ENCODE results near the gene FHOD1. TPM values are rescaled to one million over a fixed set of nuclear protein-coding genes. Genes with fewer than 3 reads are reported as not detected.
A peak's percentile ranks its signal among the peaks of the same experiment; 100 is the strongest.

FHOD1 gene
- total and polyA plus RNA-seq, 2 of the 13 experiments (the other 11 are each of a cell fraction or from before 2014, with no cell fraction given): 20.0 to 20.8 TPM

GRCh38 chr16:67184995-67185650, 62.2 kb downstream of the FHOD1 start (continued):
- TF ChIP-seq, protein P1, sequence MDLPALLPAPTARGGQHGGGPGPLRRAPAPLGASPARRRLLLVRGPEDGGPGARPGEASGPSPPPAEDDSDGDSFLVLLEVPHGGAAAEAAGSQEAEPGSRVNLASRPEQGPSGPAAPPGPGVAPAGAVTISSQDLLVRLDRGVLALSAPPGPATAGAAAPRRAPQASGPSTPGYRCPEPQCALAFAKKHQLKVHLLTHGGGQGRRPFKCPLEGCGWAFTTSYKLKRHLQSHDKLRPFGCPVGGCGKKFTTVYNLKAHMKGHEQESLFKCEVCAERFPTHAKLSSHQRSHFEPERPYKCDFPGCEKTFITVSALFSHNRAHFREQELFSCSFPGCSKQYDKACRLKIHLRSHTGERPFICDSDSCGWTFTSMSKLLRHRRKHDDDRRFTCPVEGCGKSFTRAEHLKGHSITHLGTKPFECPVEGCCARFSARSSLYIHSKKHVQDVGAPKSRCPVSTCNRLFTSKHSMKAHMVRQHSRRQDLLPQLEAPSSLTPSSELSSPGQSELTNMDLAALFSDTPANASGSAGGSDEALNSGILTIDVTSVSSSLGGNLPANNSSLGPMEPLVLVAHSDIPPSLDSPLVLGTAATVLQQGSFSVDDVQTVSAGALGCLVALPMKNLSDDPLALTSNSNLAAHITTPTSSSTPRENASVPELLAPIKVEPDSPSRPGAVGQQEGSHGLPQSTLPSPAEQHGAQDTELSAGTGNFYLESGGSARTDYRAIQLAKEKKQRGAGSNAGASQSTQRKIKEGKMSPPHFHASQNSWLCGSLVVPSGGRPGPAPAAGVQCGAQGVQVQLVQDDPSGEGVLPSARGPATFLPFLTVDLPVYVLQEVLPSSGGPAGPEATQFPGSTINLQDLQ (CRISPR knock-in tag; IDR thresholded peaks at IDR 0.05): no peak; the same call in 1 of the 2 replicates
- TF ChIP-seq ZSCAN20 (CRISPR knock-in tag; IDR thresholded peaks at IDR 0.05; ENCODE audit: borderline replicate concordance) (no peak; the same call in 1 of the 2 replicates), ARID5B (CRISPR knock-in tag; IDR thresholded peaks at IDR 0.05) (peak; percentile 74), KDM5B (CRISPR knock-in tag; IDR thresholded peaks at IDR 0.05; ENCODE audit: borderline replicate concordance) (peak; percentile 98), ZNF232 (CRISPR knock-in tag; IDR thresholded peaks at IDR 0.05; ENCODE audit: borderline replicate concordance) (peak; percentile 92), FOXM1 (CRISPR knock-in tag; IDR thresholded peaks at IDR 0.05) (no peak), ZNF816 (CRISPR knock-in tag; IDR thresholded peaks at IDR 0.05; ENCODE audit: borderline replicate concordance) (peak; percentile 90; the same call in 1 of the 2 replicates), KLF6 (CRISPR knock-in tag; IDR thresholded peaks at IDR 0.05) (peak; percentile 98; the same call in 1 of the 2 replicates), GABPA (IDR thresholded peaks at IDR 0.05; ENCODE audit: low read depth, low read length) (no peak), GABPA (CRISPR knock-in tag; IDR thresholded peaks at IDR 0.05; ENCODE audit: low read depth) (0 out of 2 replicates have a peak, but pooled peaks have one; percentile 45), KAT2B (IDR thresholded peaks at IDR 0.05; ENCODE audit: borderline replicate concordance, low read depth, low read length) (no peak), ZNF138 (CRISPR knock-in tag; IDR thresholded peaks at IDR 0.05; ENCODE audit: low read depth) (peak; percentile 97), IKZF1 (IDR thresholded peaks at IDR 0.05) (no peak), SALL2 (CRISPR knock-in tag; IDR thresholded peaks at IDR 0.05) (peak; percentile 92), ZNF510 (CRISPR knock-in tag; IDR thresholded peaks at IDR 0.05; ENCODE audit: low read depth) (no peak), PPARG (CRISPR knock-in tag; conservative IDR thresholded peaks at IDR 0.05) (peak; percentile 88), ZNF264 (CRISPR knock-in tag; IDR thresholded peaks at IDR 0.05) (peak; percentile 88; the same call in 1 of the 2 replicates), KLF9 (CRISPR knock-in tag; IDR thresholded peaks at IDR 0.05; ENCODE audit: low read depth) (peak; percentile 95), ZSCAN29 (CRISPR knock-in tag; conservative IDR thresholded peaks at IDR 0.05) (no peak; the same call in 1 of the 2 replicates), MXI1 (IDR thresholded peaks at IDR 0.05; ENCODE audit: borderline replicate concordance, low read depth, low read length) (peak; percentile 99)
- TF ChIP-seq, protein P2, sequence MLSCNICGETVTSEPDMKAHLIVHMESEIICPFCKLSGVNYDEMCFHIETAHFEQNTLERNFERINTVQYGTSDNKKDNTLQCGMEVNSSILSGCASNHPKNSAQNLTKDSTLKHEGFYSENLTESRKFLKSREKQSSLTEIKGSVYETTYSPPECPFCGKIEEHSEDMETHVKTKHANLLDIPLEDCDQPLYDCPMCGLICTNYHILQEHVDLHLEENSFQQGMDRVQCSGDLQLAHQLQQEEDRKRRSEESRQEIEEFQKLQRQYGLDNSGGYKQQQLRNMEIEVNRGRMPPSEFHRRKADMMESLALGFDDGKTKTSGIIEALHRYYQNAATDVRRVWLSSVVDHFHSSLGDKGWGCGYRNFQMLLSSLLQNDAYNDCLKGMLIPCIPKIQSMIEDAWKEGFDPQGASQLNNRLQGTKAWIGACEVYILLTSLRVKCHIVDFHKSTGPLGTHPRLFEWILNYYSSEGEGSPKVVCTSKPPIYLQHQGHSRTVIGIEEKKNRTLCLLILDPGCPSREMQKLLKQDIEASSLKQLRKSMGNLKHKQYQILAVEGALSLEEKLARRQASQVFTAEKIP (CRISPR knock-in tag; IDR thresholded peaks at IDR 0.05; ENCODE audit: borderline replicate concordance): no peak
